Inferior parietal cortex (tissue), 1 donor: ENCODE results near the gene CCDC146.
"Not testable (repeated sequence)": the region's sequence is repeated elsewhere in the genome, so short reads cannot be mapped to it uniquely, and the experiment has no call there.

Experiments
- DNase-seq: peaks from one replicate; pipeline ENCODE4 v3.0.0-alpha.2; 2016; ENCODE audit errors: extremely low spot score

CCDC146 gene

DNA sequence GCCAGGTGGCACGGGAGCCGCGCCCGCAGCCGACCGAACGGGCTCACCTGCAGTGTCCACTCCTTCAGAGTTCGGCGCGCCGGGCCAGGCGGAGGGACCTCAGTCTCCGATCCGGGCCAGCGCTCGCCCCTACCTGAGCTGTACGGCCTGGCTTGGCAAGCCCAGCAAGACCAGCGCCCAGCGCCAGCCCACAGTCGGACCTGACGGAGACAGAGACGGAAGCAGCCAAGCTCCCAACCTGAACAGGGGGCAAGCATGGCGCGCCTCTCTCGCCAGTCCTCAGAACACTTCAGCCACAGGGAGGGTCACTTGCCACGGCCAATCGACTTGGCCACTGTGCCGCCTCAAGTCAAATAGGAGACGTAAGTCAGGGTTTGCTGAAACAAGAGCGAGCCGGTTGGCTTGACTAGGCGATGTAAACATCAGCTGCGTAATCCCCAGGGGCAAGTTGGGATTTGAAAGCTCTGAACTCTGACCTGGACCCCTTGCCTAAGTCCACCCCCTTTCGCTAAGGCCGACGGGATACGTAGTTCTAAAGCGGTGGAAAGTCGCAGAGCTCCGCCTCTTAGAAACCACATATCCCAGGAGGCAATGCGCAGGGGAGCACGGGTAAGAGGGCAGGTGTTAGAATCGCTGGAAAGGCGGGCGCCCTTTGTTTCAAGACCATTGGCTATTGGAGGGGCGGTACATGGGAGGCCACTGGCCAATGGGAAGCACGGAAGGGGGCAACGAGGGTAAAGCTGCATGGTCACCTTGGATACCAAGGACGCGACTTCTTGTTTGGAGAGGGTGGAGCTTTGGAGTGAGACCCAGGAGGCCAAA, at the start of gene CCDC146:
TSS of gene CCDC146 (plus strand) at position 756 of the 822 bp plus-strand sequence. CDS start 45,054 bp downstream, outside the sequence.
- peak; percentile 99 for DNase-seq

DNA sequence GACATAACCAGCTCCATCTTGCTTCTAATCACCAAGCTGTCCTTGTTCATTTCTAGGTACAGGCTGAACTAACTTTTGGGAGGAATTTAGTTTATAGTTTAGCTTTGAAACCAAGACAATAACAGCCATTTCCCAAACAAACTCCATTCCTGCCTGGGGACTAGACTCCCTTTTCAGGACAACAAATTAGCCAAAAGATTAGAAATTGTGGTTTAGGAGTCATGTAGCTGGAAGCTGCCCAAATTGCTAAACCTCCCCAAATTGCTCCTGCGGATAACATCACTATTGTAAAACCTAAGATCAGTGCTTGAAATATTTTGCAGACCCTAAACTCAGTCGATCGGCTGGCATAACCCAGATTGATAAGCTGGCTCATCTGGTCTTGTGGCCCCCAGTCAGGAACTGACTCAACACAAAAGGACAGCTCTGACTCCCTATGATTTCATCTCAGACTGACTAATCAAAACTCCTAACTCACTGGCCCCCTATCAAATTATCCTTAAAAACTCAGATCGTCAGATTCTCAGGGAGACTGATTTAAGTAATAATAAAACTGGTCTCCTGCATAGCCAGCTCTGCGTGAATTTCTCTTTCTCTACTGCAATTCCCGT, 47.5 kb upstream of the CCDC146 start:
- DNase-seq: not testable (repeated sequence)

GRCh38 chr7:77077060-77077459, 45.4 kb upstream of the CCDC146 start:
- DNase-seq: not testable (repeated sequence)

- DNase-seq: not testable (repeated sequence)
These were observed 43.3 kb upstream of the CCDC146 start for GRCh38 chr7:77079112-77079511.

GRCh38 chr7:77079624-77080023, 42.8 kb upstream of the CCDC146 start:
- DNase-seq: not testable (repeated sequence)

- not testable (repeated sequence) for DNase-seq
These were observed 42.2 kb upstream of the CCDC146 start for GRCh38 chr7:77080236-77080635.

DNA sequence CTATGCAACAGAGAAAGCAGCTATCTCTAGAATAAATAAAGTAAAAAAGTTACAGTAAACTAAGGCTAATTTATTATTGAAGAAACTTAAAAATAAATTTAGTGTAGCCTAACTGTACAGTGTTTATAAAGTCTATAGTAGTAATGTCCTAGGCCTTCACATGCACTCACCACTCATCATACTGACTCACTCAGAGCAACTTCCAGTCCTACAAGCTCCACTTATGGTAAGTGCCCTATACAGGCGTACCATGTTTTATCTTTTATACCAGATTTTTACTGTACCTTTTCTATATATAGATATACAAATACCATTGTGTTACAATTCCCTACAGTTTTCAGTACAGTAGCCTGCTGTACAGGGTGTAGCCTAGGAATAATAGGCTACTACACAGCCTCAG, 40.2 kb upstream of the CCDC146 start:
- not testable (repeated sequence) for DNase-seq

- not testable (repeated sequence) for DNase-seq
These were observed 30.1 kb upstream of the CCDC146 start for GRCh38 chr7:77092301-77092700.

DNA sequence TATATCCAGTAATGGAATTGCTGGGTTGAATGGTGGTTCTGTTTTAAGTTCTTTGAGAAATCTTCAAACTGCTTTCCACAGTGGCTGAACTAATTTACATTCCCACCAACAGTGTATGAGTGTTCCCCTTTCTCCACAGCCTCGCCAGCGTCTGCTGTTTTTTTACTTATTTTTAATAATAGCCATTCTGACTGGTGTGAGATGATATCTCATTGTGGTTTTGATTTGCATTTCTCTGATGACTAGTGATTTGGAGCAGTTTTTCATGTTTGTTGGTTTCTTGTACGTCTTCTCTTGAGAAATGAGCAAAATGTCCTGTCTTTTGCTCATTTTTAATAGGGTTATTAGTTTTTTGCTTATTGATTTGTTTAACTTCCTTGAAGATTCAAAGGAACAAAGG, 21.9 kb upstream of the CCDC146 start:
- not testable (repeated sequence) for DNase-seq

DNA sequence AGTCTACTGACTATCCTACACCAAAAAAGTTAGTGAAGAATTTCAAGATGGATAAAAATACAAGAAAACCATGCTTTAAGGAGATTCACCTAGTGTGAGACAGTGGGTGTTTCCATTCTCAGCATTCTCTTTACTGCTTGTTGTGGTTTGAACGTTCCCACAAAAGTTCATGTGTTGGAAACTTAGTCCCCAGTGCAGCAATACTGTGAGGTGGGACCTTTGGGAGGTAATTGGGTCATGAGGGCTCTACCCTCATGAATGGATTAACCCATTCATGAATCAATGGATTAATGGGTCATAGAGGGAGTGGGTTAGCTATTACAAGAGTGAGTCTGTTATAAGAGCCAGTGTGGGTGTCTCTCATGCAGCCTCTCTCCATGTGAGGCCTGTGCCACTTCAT, 21.2 kb upstream of the CCDC146 start:
- DNase-seq: not testable (repeated sequence)

DNA sequence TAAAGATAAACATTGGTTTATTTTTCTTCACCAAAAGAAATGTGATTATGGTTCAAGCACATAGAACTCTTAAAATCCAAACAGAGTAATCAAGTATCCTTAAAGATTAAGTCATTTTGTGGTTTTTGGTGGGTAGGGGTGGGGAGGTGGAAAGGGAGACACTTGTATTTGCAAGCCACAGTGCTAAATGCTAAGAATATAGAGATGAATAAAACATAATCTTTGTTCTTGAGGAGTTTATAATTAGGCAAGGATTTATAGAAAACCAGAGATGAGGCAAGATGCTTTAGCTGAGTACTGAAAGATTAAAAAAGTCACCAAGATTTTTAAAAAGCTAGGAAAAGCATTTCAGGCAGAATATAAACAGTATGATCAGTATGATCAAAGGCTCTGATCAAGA, 19.7 kb upstream of the CCDC146 start:
- DNase-seq: not testable (repeated sequence)

DNA sequence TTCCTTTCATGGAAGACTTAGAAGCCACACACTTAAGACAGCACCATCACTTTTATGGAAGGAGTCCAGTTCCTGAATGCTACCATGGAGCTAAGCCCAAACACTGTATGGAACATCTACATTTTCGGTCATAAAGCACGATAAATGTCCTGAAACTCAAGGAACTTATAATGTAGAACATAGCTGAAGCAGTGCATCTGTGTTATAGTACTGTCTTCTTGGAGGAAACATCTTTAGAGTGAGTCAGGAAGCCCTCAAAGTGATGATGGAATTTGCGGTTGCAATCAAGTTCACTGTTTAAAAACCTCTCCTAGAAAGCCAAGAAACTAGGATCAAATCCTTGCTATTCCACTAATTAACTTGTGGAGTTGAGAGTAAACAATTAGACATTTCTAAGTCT, 16.5 kb upstream of the CCDC146 start:
- DNase-seq: not testable (repeated sequence)

- not testable (repeated sequence) for DNase-seq
These were observed 14.8 kb upstream of the CCDC146 start for GRCh38 chr7:77107659-77108058.

- not testable (repeated sequence) for DNase-seq
These were observed 14.1 kb upstream of the CCDC146 start for GRCh38 chr7:77108362-77108761.

DNA sequence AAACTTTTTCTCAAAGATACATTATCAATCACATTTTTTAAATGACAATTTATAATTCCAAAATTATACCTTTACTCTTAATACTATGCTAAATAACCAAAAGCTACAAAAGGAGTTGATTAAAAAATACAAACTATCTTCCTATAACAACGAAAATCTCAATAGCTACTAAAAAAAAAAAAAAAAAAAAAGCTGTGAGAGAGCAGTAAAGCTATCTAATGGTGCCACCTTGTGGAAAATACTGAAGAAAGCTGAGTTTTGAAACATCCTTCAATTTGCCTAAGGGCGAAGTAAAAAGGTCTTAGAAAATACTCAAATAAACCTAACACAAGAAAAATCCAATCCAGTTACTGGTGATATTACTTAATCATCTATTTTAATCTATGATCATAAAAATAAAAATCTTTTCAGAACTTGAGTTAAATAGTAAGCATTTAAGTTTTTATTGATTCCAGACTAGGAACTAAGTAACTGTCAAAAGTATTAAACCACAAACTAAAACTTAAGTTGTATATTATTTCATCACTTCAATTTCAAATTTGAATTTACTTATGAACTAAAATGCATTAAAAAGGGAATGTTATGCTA, 9.6 kb upstream of the CCDC146 start:
- DNase-seq: not testable (repeated sequence)

DNA sequence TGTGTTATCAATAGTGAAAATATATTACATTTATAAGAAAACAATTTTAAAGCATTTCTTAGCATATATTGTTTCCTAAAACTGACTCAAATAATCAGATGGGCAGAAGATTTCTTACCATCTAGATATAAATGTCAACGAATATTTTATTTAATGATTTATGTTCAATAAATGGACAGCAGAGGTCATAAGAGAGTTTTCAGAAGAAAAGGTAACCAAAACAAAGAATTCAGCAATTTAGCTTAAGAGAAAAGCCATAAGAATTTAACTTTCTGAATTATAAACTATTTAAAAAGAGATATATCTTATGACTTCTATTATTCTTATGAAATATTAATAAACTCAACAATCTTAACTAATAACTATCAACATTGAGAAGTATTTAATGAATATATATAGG, 3.1 kb downstream of the CCDC146 start:
- not testable (repeated sequence) for DNase-seq

DNA sequence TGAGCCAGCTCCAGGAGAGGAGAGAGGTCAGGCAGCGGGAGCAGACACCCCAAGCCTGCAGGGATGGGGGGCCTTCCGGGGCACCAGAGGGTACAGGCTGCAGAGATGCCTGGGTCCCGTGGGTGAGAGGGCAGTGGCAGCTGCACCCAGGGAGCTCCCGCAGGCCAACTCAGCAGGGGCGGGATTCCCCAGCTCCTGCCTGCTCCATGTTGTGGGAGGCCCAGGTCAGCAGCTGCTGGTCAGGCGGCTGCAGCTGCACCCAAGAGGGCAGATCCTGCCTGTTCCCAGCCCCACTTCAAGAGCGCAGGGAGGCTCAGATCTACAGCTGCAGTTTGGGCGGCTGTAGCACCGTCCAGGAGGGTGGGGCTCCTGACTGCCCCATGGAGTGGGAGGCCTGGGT, 4.6 kb downstream of the CCDC146 start:
- not testable (repeated sequence) for DNase-seq

GRCh38 chr7:77128582-77129410, 6.4 kb downstream of the CCDC146 start:
- peak; percentile 46 for DNase-seq

DNA sequence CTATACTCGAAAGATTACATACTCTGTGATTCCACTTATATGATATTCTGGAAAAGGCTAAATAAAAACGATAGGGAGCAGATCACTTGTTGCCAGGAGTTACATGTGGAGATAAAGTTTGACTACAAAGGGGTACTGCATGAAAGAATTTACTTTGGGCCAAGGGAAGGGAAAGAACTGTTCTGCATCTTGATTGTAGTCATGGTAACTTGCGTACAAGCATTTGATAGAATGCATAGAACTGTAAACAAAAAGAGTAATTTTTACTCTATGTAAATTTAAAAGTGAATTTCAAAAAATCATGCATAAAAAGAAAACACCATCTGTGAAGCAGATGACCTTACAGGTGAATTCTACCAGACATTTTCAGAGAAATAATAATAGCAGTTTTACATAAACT, 9.4 kb downstream of the CCDC146 start:
- not testable (repeated sequence) for DNase-seq

GRCh38 chr7:77138668-77139067, 16.3 kb downstream of the CCDC146 start:
- DNase-seq: not testable (repeated sequence)

DNA sequence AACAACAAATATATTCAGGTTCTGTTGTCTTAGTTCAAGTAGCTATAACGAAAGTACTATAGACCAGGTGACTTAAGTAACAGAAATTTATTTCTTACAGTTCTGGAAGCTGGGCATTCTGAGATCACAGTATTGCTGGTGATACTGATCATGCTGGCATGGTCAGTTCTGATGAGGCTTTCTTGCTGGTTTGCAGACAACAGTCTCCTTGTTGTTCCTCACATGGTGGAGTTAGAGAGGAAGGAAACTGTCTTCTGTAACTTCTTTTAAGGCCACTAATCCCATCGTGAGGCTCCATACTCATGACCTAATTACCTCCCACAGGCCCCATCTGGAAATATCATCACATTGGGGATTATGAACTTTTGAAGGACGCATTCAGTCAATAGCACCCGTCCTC, 17.9 kb downstream of the CCDC146 start:
- DNase-seq: not testable (repeated sequence)

DNA sequence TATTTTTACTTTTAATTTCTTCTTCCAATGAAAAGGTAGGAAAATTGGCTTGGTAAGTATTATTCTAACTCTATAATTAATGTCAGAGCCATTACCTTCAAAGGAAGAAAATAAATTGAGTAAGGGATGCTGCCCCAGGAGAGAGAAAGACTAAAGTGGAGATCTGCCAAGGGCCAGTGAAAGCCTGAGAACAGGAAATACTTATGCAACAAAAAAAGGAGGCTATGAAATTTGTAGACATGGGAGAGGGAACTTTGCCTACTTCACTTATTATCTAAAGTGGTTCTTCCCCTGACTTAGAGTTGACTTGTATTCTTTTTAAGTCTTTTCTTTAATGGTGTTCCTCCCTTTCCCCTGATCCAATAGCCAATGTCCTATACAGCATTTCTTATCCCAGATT, 29.8 kb downstream of the CCDC146 start:
- DNase-seq: not testable (repeated sequence)
